Neural cell (in vitro differentiated cells): Measurements from ENCODE around the gene FBXO34. TPM values are rescaled to one million over a fixed set of nuclear protein-coding genes. Genes with fewer than 3 reads are reported as not detected.

Source experiments
- H2AFZ ChIP-seq: fragments of 200-600, 300-800 bp; sonication (generic), shearing (Covaris generic); 2 replicates; pipeline ENCODE4 v1.6.0; 2014; ENCODE audit warnings: low read depth, mild to moderate bottlenecking, antibody characterized with exemption, low read length, moderate library complexity
- H3F3A ChIP-seq: fragments of 200-600 bp; shearing (Covaris generic); 2 replicates; pipeline ENCODE4 v1.6.1; 2016; ENCODE audit warnings: mild to moderate bottlenecking, moderate library complexity, mixed read lengths, antibody characterized with exemption, low read length; ENCODE audit not compliant: insufficient read depth, poor library complexity, severe bottlenecking
- H3K27ac ChIP-seq: fragments of 200-600, 300-800 bp; sonication (generic), shearing (Covaris generic); 2 replicates; pipeline ENCODE4 v1.5.1; 2014; ENCODE audit warnings: mild to moderate bottlenecking, low read length, moderate library complexity
- H3K27me3 ChIP-seq: fragments of 300-800, 200-600 bp; sonication (generic), shearing (Covaris generic); 2 replicates; pipeline ENCODE4 v1.6.0; 2014; ENCODE audit warnings: mild to moderate bottlenecking, low read depth, low read length, moderate library complexity; ENCODE audit not compliant: insufficient read depth
- H3K36me3 ChIP-seq: fragments of 300-800, 200-600 bp; sonication (generic), shearing (Covaris generic); 2 replicates; pipeline ENCODE4 v1.5.1; 2014; ENCODE audit warnings: mild to moderate bottlenecking, antibody characterized with exemption, low read length, moderate library complexity; ENCODE audit not compliant: insufficient read depth
- H3K4me2 ChIP-seq: fragments of 300-800, 200-600 bp; sonication (generic), shearing (Covaris generic); 2 replicates; pipeline ENCODE4 v1.6.0; 2014; ENCODE audit warnings: mild to moderate bottlenecking, low read length
- H3K4me3 ChIP-seq: fragments of 300-800, 200-600 bp; sonication (generic), shearing (Covaris generic); 2 replicates; pipeline ENCODE4 v1.5.1; 2014; ENCODE audit warnings: mild to moderate bottlenecking, low read length, moderate library complexity
- H3K79me2 ChIP-seq: fragments of 200-600 bp; shearing (Covaris generic); replicated peaks from 2 replicates; pipeline ENCODE4 v1.6.0; 2014; ENCODE audit warnings: mild to moderate bottlenecking, low read length, moderate library complexity; ENCODE audit not compliant: insufficient read depth
- H3K9ac ChIP-seq: fragments of 300-800, 200-600 bp; sonication (generic), shearing (Covaris generic); 2 replicates; pipeline ENCODE4 v1.6.1; 2016; ENCODE audit warnings: mild to moderate bottlenecking, low read length, mixed read lengths
- H3K9me2 ChIP-seq: fragments of 200-600 bp; shearing (Covaris generic); 2 replicates; pipeline ENCODE4 v1.6.1; 2016; ENCODE audit warnings: mild to moderate bottlenecking, low read length, mixed read lengths; ENCODE audit not compliant: insufficient read depth
- H3K9me3 ChIP-seq: fragments of 200-600, 300-800 bp; sonication (generic), shearing (Covaris generic); 2 replicates; pipeline ENCODE4 v1.6.1; 2016; ENCODE audit warnings: mild to moderate bottlenecking, mixed run types, low read length, moderate library complexity, mixed read lengths
- H4K20me1 ChIP-seq: fragments of 200-600 bp; shearing (Covaris generic); 2 replicates; pipeline ENCODE4 v1.6.1; 2016; ENCODE audit warnings: mild to moderate bottlenecking, mixed run types; ENCODE audit not compliant: insufficient read depth
- CTCF ChIP-seq: fragments of 450-650 bp; IDR thresholded peaks from 2 replicates; pipeline ENCODE4 v1.5.1; 2014; ENCODE audit warnings: antibody characterized with exemption, mild to moderate bottlenecking, moderate library complexity; ENCODE audit not compliant: poor library complexity, severe bottlenecking
- EP300 ChIP-seq: fragments of 450-650 bp; conservative IDR thresholded peaks from 2 replicates; pipeline ENCODE4 v1.6.1; 2014; ENCODE audit warnings: antibody characterized with exemption, mild to moderate bottlenecking, moderate library complexity; ENCODE audit not compliant: poor library complexity, severe bottlenecking
- EZH2 ChIP-seq: fragments of 200-600, 300-800 bp; shearing (Covaris generic), sonication (generic); IDR thresholded peaks from 2 replicates; pipeline ENCODE4 v1.6.1; 2014; ENCODE audit warnings: antibody characterized with exemption, low read length, borderline replicate concordance, mild to moderate bottlenecking; ENCODE audit not compliant: insufficient read depth, poor library complexity, severe bottlenecking
- MXI1 ChIP-seq: fragments of 450-650 bp; conservative IDR thresholded peaks from 2 replicates; pipeline ENCODE4 v1.6.1; 2014; ENCODE audit warnings: antibody characterized with exemption, mild to moderate bottlenecking; ENCODE audit not compliant: poor library complexity, severe bottlenecking
- POLR2AphosphoS5 ChIP-seq: IDR thresholded peaks from 2 replicates; pipeline ENCODE4 v1.6.1; 2012
- RAD21 ChIP-seq: fragments of 450-650 bp; conservative IDR thresholded peaks from 2 replicates; pipeline ENCODE4 v1.6.1; 2014; ENCODE audit warnings: antibody characterized with exemption, mild to moderate bottlenecking, moderate library complexity
- REST ChIP-seq: IDR thresholded peaks from 2 replicates; pipeline ENCODE4 v1.6.1; 2012; ENCODE audit warnings: borderline replicate concordance
- SMC3 ChIP-seq: fragments of 450-650 bp; conservative IDR thresholded peaks from 2 replicates; pipeline ENCODE4 v1.6.1; 2014; ENCODE audit warnings: antibody characterized with exemption, mild to moderate bottlenecking, moderate library complexity; ENCODE audit not compliant: poor library complexity
- TAF1 ChIP-seq: IDR thresholded peaks from 2 replicates; pipeline ENCODE4 v1.6.1; 2012; ENCODE audit warnings: low read depth
- polyA plus RNA-seq: library from polyadenylated mRNA; depleted of rRNA; stranded (reverse); fragments of >200 nt; gene quantifications from 2 replicates; pipeline ENCODE4 v1.2.3, GENCODE V29; 2014

Gene FBXO34
- polyA plus RNA-seq, 1 donor from 2014 or later = 34.2 TPM

- Histone ChIP-seq H3K36me3 (peaks cover 4% of the 10 kb centered on the region), H3K27me3 (no peaks in the 10 kb centered on the region), H3F3A (no peaks in the 10 kb centered on the region), H3K79me2 (peaks cover 7% of the 10 kb centered on the region), H3K9me2 (no peaks in the 10 kb centered on the region), H4K20me1 (no peaks in the 10 kb centered on the region), H3K9me3 (no peaks in the 10 kb centered on the region), H3K9ac (no peak overlapping the region), H3K4me3 (no peak overlapping the region), H2AFZ (no peak overlapping the region), H3K27ac (no peak overlapping the region), H3K4me2 (no peak overlapping the region)
- no peak for TF ChIP-seq RAD21
- no peak for TF ChIP-seq TAF1
- TF ChIP-seq REST = no peak
- TF ChIP-seq EZH2 = no peak
- TF ChIP-seq MXI1 = no peak
- TF ChIP-seq EP300 = no peak
Observed at GRCh38 chr14:55302367-55303124, 31.3 kb downstream of the FBXO34 start.

GRCh38 chr14:55303125-55303499 lies 31.9 kb downstream of the FBXO34 start:
- TF ChIP-seq TAF1 (no peak), EP300 (no peak), POLR2AphosphoS5 (no peak), RAD21 (no peak), REST (no peak), CTCF (no peak), SMC3 (no peak), EZH2 (no peak), MXI1 (no peak)
- Histone ChIP-seq H3K79me2 (peaks cover 7% of the 10 kb centered on the region), H4K20me1 (no peaks in the 10 kb centered on the region), H3K4me3 (no peak overlapping the region), H2AFZ (no peak overlapping the region), H3F3A (no peaks in the 10 kb centered on the region), H3K9me2 (no peaks in the 10 kb centered on the region), H3K27me3 (no peaks in the 10 kb centered on the region), H3K36me3 (peaks cover 4% of the 10 kb centered on the region), H3K9ac (no peak overlapping the region), H3K27ac (no peak overlapping the region), H3K4me2 (no peak overlapping the region), H3K9me3 (no peaks in the 10 kb centered on the region)
